Vagina (tissue), 2 donors: ENCODE results near the gene DNAJC7. TPM values are rescaled to one million over a fixed set of nuclear protein-coding genes. Genes with fewer than 3 reads are reported as not detected.

Experiments
- DNase-seq, 2 donors: peaks; one replicate each; pipeline ENCODE4 v3.0.0-alpha.2; 2017; ENCODE audit errors: extremely low spot score in 2 of 2
- H3K27ac ChIP-seq: fragments of 200-600 bp; sonication (generic); one replicate; pipeline ENCODE4 v1.5.1; 2019
- H3K27me3 ChIP-seq: fragments of 200-600 bp; sonication (generic); one replicate; pipeline ENCODE4 v1.5.1; 2019
- H3K36me3 ChIP-seq, 2 donors: fragments of 200-600 bp; sonication (generic); one replicate each; pipeline ENCODE4 v1.5.1; 2017 to 2019
- H3K4me1 ChIP-seq: fragments of 200-600 bp; sonication (generic); one replicate; pipeline ENCODE4 v1.5.1; 2019
- H3K4me3 ChIP-seq, 2 donors: fragments of 200-600 bp; sonication (generic); 1 replicate in 1 of 2; 2 replicates in 1 of 2; pipeline ENCODE4 v1.5.1; 2016 to 2019
- H3K9me3 ChIP-seq: fragments of 200-600 bp; sonication (generic); one replicate; pipeline ENCODE4 v1.5.1; 2019
- CTCF ChIP-seq, 3 experiments: fragments of 450-650 bp in 2 of 3; fragments of 200-600 bp in 1 of 3; sonication (generic) in 1 of 3; IDR thresholded peaks; one replicate each; pipeline ENCODE4 v1.5.1; 2017 to 2019; ENCODE audit warnings: antibody characterized with exemption in 3 of 3, mild to moderate bottlenecking in 2 of 3, moderate library complexity in 2 of 3
- POLR2A ChIP-seq, 2 donors: fragments of 450-650 bp; IDR thresholded peaks; one replicate each; pipeline ENCODE4 v1.6.1; 2017; ENCODE audit warnings: antibody characterized with exemption in 2 of 2, mild to moderate bottlenecking in 2 of 2, moderate library complexity in 2 of 2
- POLR2AphosphoS5 ChIP-seq, 2 donors: sonication (generic); formaldehyde crosslinking; IDR thresholded peaks; one replicate each; pipeline ENCODE4 v1.9.0; 2017; ENCODE audit warnings: antibody characterized with exemption in 2 of 2, mild to moderate bottlenecking in 2 of 2, low read depth in 1 of 2; ENCODE audit not compliant: insufficient read depth in 1 of 2
- intact Hi-C: fragments of 100-400 bp; cut with DNase I; formaldehyde crosslinking; loops from one replicate; pipeline ENCODE4 v1.15.1; 2023
- total RNA-seq: library from RNA; depleted of rRNA; stranded (reverse); fragments of >200 nt; gene quantifications from one replicate; pipeline ENCODE4 v1.2.3, GENCODE V29; 2016

The DNAJC7 gene
- total RNA-seq, 1 donor from 2014 or later = 60.2 TPM

- intact Hi-C loops = no loop called here
- H3K27ac ChIP-seq = no peak overlapping the region
- TF ChIP-seq CTCF (IDR thresholded peaks at IDR 0.05) = no peak
- TF ChIP-seq POLR2AphosphoS5 (IDR thresholded peaks at IDR 0.05; ENCODE audit: insufficient read depth in 1 of 2, low read depth in 1 of 2) = no peak
- no peak for TF ChIP-seq POLR2A (IDR thresholded peaks at IDR 0.05)
- no peak for DNase-seq
- H3K9me3 ChIP-seq = no peaks in the 10 kb centered on the region
- H3K4me3 ChIP-seq = no peak overlapping the region
- no peaks in the 10 kb centered on the region for H3K27me3 ChIP-seq
- no peaks in the 10 kb centered on the region for H3K4me1 ChIP-seq
- H3K36me3 ChIP-seq = no peaks in the 10 kb centered on the region
These were observed 76.1 kb downstream of the DNAJC7 start for GRCh38 chr17:41941168-41941567.

GRCh38 chr17:41939693-41940090, 77.5 kb downstream of the DNAJC7 start:
- intact Hi-C loops = no loop called here

GRCh38 chr17:41939044-41939692, 78.1 kb downstream of the DNAJC7 start:
- no peaks in the 10 kb centered on the region for H3K27me3 ChIP-seq
- intact Hi-C loops = no loop called here
- DNase-seq = no peak
- H3K27ac ChIP-seq = no peak overlapping the region
- H3K9me3 ChIP-seq = no peaks in the 10 kb centered on the region
- TF ChIP-seq CTCF (IDR thresholded peaks at IDR 0.05) = no peak
- TF ChIP-seq POLR2A (IDR thresholded peaks at IDR 0.05) = no peak
- TF ChIP-seq POLR2AphosphoS5 (IDR thresholded peaks at IDR 0.05; ENCODE audit: insufficient read depth in 1 of 2, low read depth in 1 of 2) = no peak
- H3K4me3 ChIP-seq = no peak overlapping the region
- H3K4me1 ChIP-seq = no peaks in the 10 kb centered on the region
- H3K36me3 ChIP-seq = no peaks in the 10 kb centered on the region

More at GRCh38 chr17:41939693-41940090, 77.5 kb downstream of the DNAJC7 start:
- Histone ChIP-seq H3K36me3 (no peaks in the 10 kb centered on the region), H3K4me3 (no peak overlapping the region), H3K9me3 (no peaks in the 10 kb centered on the region), H3K4me1 (no peaks in the 10 kb centered on the region), H3K27me3 (no peaks in the 10 kb centered on the region), H3K27ac (no peak overlapping the region)
- no peak for TF ChIP-seq CTCF (IDR thresholded peaks at IDR 0.05)
- no peak for TF ChIP-seq POLR2A (IDR thresholded peaks at IDR 0.05)
- no peak for TF ChIP-seq POLR2AphosphoS5 (IDR thresholded peaks at IDR 0.05; ENCODE audit: insufficient read depth in 1 of 2, low read depth in 1 of 2)
- DNase-seq = no peak

GRCh38 chr17:41937970-41938954, 79.0 kb downstream of the DNAJC7 start:
- Histone ChIP-seq H3K36me3 (no peaks in the 10 kb centered on the region), H3K27ac (no peak overlapping the region), H3K4me1 (no peaks in the 10 kb centered on the region), H3K27me3 (no peaks in the 10 kb centered on the region), H3K9me3 (no peaks in the 10 kb centered on the region), H3K4me3 (no peak overlapping the region)
- no peak for DNase-seq
- intact Hi-C loops = no loop called here
- TF ChIP-seq CTCF (IDR thresholded peaks at IDR 0.05) = no peak
- TF ChIP-seq POLR2A (IDR thresholded peaks at IDR 0.05) = no peak
- no peak for TF ChIP-seq POLR2AphosphoS5 (IDR thresholded peaks at IDR 0.05; ENCODE audit: insufficient read depth in 1 of 2, low read depth in 1 of 2)
